COLO829 (cell line): ENCODE data around the gene MOGAT3.

Experiments
- DNase-seq: peaks from one replicate; pipeline ENCODE4 v3.0.0; 2012; ENCODE audit warnings: low spot score

Gene MOGAT3

GRCh38 chr7:101200862-101201599 is at the start of gene MOGAT3:
MOGAT3 (minus strand) TSS chr7:101201036; CDS start chr7:101200854, 182 bp downstream.
- DNase-seq, result no peak

DNA sequence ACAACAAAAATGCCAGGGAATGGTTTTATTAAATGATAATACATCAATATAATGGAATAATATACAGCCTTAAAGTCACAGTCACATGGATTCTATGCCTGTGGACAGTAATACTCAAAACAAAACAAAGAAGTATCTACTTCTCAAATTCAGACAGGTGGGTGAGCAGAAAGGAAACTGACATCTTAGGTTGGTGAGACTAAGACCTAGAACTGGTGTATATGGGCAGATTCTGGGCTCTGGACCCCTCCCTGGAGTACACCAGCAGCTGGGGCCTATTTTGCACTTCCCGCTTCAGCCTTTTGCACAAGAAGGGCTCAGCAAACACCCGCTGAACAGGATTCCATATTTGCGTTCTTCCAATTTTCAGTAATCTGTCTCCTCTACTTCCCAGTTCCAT is 49.5 kb upstream of the MOGAT3 start:
- DNase-seq, result no peak

DNA sequence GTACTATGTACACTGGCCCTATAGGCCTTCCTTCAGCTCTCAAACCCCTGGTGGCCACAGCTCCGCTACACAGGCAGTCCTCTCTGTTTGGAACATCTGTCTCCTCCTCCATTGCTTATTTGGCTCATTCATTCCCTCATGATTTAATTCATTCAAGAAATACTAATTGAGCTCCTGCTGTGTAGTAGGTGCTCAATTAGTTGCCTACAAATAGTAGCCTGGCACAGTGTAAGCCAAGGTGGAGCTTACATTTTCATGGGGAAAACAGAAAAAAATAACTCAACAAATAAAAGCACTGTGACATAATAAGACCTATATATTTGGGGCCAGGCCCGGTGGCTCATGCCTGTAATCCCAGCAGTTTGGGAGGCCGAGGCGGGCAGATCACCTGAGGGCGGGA is 47.4 kb upstream of the MOGAT3 start:
- DNase-seq, result no peak

DNA sequence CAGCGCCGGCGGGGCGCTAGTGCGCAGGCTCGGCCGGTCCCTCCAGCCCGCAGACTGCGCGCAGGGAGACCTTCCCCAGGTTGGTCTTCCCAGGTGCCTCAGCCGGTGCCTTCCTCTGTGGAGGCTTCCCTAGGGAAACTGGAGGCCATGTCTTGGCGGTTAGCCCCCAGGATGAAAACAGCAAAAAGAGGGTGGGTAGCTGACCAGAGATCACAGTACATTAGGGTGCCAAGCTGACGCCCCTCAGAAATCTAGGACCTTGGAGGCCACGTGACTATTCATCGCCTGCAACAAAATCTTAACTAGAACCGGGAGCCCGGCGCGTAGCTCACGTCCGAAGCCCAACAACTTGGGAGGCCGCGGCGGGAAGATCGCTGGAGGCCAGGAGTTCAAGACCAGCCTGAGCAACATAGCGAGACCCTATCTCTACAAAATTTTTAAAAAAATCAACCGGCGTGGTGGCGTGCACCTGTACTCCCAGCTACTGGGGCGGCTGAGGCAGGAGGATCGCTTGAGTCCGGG is 44.4 kb upstream of the MOGAT3 start:
- DNase-seq, result no peak

DNA sequence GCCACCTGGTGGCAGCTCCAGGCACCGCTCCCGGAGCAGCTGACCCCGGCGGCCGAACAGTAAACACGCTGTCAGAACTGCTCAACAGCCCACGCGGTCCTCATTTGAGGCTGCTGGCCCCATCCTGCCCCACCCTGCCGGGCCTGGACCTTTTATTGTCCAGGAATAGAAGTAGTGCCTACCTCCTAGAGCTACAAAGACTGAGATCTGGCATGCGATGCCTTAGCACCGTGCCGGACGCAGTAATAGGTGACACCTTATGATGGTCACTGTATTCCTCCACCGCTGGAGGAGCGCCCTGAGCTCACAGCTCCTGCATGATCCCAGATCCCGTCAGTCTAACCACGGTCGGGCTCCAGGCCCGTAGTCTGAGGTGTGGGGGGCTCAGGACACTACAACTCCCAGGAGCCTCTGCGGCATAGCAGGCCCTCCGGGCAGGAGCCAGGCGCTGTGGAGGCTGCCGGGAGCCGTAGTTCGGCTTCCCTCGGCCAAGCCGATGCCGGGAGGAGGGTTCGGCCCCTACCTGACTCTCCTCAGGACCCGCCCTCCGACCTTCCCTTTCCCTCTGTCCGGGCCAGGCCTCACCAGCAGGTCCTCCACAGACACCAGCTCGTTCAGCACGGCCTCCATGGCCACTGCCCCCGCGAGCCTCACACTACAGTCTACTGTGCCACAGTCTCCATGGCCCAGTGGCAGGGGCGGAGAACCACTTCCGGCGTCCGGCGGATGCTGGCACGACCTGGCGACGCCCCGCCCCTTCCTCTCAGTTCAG is 43.7 kb upstream of the MOGAT3 start, which contains the start of gene FIS1:
Gene FIS1 (minus strand): TSS at position 707 of the 772 bp plus-strand sequence. CDS start 77 bp downstream, at position 630.
- DNase-seq, result peak; percentile 91

DNA sequence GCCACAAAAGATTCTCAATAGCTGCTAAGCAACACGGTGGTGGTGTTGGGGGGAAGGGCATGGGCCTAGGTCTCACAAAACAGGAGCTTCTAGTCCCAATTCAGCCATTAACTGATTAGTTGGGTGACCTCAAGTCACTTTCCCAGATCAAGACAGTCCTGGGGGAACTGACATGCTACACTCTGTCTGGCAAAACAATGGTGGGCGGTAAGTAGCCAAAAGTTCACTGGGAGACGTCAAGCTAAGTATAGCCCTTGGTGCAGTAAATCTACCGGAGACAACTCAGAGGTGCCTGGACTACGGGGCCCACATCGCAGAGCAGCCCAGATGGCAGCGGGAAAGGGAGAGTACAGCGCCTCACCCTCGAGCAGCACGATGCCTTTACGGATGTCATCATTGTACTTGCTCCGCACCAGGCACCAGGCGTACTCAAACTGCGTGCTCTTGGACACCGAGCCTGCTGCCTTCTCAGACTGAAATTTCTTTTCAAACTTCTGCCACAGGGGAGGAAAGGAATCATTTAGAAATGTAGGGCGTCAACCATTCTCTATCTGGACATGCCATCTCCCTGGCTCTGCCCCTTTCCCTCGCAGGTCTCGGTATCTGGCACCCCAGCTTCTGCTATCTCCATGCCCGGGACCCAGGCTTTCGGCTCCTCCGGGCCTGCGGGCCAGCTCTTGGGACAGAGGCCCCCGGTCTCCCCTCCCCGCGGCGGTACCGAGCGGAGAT is 43.0 kb upstream of the MOGAT3 start:
- no peak for DNase-seq

DNA sequence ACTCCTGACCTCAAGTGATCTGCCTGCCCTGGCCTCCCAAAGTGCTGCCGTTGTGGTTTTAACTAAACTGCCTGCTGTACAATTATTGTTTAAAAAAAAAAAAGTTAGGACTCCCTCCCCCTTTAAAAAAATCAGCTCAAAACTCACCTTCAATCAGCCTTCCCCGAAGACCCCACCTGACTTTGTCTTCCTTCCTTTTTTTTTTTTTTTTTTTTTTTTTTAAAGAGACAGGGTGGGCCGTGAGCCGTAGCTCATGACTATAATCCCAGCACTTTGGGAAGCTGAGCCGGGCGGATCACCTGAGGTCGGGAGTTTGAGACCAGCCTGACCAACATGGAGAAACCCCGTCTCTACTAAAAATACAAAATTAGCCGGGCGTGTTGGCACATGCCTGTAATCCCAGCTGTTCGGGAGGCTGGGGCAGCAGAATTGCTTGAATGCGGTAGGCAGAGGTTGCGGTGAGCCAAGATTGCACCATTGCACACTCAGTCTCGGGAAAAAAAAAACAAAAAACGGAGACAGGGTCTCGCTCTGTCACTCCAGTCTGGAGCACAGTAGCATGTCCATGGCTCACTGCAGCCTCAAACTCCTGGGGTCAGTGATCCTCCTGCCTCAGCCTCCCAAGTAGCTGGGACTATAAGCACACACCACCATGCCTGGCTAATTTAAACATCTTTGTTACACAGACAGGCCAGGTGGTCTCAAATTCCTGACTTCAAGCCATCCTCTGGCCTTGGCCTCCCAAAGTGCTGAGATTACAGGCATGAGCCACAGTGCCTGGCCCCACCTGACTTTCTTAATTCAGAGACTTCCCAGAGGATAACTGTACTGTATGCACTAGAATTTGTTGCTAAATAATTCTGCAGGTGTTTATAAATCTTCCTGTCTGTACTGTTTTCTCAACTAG is 40.9 kb upstream of the MOGAT3 start:
- no peak for DNase-seq

- no peak for DNase-seq
Observed at GRCh38 chr7:101241015-101241363, 40.2 kb upstream of the MOGAT3 start.

- no peak for DNase-seq
Observed at GRCh38 chr7:101240226-101241014, 39.6 kb upstream of the MOGAT3 start.

GRCh38 chr7:101239951-101240220 is 39.0 kb upstream of the MOGAT3 start:
- no peak for DNase-seq

DNA sequence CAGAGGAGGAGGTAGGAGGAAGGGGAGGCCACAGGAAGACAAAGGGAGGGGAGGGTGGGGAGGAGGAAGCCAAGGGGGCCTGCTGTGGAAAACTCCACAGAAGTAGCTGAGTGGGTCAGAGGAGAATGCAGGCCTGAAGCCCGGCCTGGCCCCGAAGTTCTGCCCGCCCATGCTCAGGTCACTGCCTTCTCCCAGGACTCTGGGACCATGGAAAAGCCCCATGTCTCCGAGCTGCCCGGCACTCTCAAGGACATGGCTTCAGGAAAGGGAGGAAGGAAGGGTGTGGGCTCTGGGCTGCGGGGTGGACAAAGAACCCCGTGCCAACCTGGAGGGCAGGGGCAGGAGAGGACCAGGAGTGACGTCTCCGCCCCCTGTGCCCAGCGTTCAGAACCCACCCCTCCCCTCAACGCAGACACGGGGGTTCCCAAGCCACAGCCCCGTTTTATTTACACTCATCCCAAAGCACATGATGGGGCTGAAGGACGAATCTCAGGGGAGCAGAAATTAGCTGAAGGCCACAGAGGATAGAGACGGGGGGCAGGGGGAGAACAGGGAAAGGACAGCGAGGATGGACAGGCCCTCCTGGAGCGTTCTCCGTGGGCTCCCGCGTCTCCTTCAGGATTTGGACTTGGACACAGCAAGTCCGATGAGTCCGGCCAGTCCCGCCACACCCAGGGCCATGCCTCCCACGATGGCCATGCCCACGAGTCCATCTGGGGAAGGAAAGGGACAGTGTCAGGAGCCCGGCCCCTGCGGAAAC is 38.5 kb upstream of the MOGAT3 start:
- DNase-seq, result no peak

DNA sequence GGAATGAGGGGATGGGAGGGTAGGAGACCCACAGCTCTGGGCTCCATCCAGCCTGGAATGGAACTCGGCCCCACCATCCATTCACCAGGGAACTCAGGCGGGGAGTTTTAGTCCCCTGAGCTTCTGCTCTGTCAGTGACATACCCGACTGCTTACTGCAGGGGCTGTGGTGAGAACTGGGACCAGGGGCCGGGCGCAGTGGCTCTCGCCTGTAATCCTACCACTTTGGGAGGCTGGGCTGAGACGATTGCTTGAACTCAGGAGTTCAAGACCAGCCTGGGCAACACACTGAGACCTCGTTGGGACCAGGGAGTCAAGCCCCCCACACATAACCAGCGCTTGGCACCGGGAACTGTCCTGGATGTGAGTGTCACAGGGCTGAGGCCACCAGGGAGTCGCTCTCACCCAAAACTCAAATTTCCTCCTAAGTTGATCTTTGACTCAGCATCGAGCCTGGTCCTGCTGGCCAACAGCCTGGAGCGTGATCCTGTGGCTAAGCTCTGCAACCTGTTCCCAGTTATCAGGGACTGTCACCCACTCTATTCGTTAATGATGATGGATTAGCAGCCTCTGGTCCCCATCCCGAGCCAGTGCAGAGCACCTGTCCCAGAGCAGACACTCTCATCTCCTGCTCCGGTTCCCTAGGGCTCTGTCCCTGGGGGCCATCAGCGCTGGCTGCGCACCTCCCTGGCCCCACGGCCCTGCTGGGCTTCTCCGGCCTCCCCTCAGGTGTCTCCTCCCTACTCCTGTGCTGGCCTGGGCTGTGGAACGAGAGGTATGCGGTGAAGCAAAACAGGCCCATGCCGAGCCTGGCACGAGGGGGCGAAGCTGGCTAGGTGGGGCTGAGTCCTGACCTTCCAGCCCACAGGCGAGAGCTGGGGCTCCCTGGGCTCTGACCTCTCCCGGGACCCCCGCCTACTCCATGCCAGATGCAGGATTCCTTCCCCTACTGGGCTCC is 37.7 kb upstream of the MOGAT3 start:
- no peak for DNase-seq

GRCh38 chr7:101237206-101238067 is 36.6 kb upstream of the MOGAT3 start, which contains the start of gene CLDN15:
CLDN15 (minus strand) TSS chr7:101237802; CDS start chr7:101237581, 221 bp downstream.
- DNase-seq, result no peak

- no peak for DNase-seq
Observed at GRCh38 chr7:101236292-101236835, 35.5 kb upstream of the MOGAT3 start.

GRCh38 chr7:101235522-101235921 is 34.7 kb upstream of the MOGAT3 start:
- no peak for DNase-seq

GRCh38 chr7:101235050-101235449 is 34.2 kb upstream of the MOGAT3 start:
- DNase-seq, result no peak

DNA sequence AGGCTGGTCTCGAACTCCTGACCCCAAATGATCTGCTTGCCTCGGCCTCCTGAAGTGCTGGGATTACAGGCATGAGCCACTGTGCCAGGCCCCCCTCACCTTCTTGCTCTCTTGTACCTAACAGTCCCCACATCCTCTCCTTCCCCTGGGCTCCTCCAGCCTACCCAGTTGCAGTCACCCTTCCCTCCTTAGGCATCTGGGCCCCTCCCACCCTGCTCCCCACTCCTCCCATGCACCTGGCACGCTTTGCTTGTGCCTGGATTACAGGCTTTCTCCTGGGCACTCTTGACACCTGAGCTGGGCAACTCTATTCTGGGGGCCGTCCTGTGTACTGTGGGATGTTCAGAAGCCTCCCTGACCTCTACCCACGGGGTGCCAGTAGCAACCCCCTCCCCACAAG is 33.8 kb upstream of the MOGAT3 start:
- no peak for DNase-seq
